ENCODE measurements around the gene ARL15.

The ARL15 gene

GRCh38 chr5:53913941-53914340 is 396.4 kb downstream of the ARL15 start:
- Histone ChIP-seq H3K4me2 (ENCODE audit: insufficient read depth, low read length, poor library complexity, severe bottlenecking) (no peak overlapping the region), H3K4me3 (ENCODE audit: low read length in 2 of 2) (no peak overlapping the region), H2BK12ac (ENCODE audit: low read length) (no peak overlapping the region), H3K79me1 (ENCODE audit: low read depth, low read length) (no peaks in the 10 kb centered on the region), H4K8ac (ENCODE audit: low read depth, low read length) (no peak overlapping the region), H3K27ac (replicated peaks; ENCODE audit: low read length) (no peak overlapping the region), H3K14ac (ENCODE audit: low read length) (no peak overlapping the region), H3K4me1 (ENCODE audit: control insufficient read depth in 2 of 2, insufficient read depth in 1 of 2, low read depth in 1 of 2, low read length in 2 of 2) (no peaks in the 10 kb centered on the region), H4K91ac (ENCODE audit: low read depth, low read length, poor library complexity) (no peak overlapping the region), H2AK5ac (ENCODE audit: low read depth, low read length) (no peak overlapping the region), H3K9me3 (replicated peaks in 1 of 2; ENCODE audit: control insufficient read depth in 2 of 2, insufficient read depth in 1 of 2, low read depth in 1 of 2, low read length in 2 of 2) (no peaks in the 10 kb centered on the region), H3K4ac (ENCODE audit: low read length) (no peak overlapping the region), H2BK5ac (ENCODE audit: low read length) (no peak overlapping the region), H3K23ac (ENCODE audit: low read depth, low read length, poor library complexity) (no peak overlapping the region), H3K27me3 (ENCODE audit: control insufficient read depth in 3 of 3, insufficient read depth in 3 of 3, low read depth in 1 of 3, low read length in 3 of 3) (no peaks in the 10 kb centered on the region), H2AFZ (ENCODE audit: low read length) (no peak overlapping the region), H3K18ac (ENCODE audit: low read length) (no peak overlapping the region), H3K9ac (ENCODE audit: low read depth, low read length, poor library complexity) (no peak overlapping the region), H2BK120ac (ENCODE audit: low read depth, low read length) (no peak overlapping the region), H2BK15ac (ENCODE audit: low read length) (no peak overlapping the region), H3K36me3 (replicated peaks in 1 of 2; ENCODE audit: control insufficient read depth in 2 of 2, insufficient read depth in 2 of 2, low read length in 2 of 2) (no peaks in the 10 kb centered on the region)
- no peak for DNase-seq (ENCODE audit: low spot score)
- no CpG with 5 or more reads among the region's 1 CpG for WGBS, 2 donors (ENCODE audit: extremely low coverage in 2 of 2, insufficient read length in 2 of 2, insufficient replicate concordance in 1 of 2)

GRCh38 chr5:53908757-53909156 is 401.6 kb downstream of the ARL15 start:
- Histone ChIP-seq H2BK15ac (ENCODE audit: low read length) (no peak overlapping the region), H2BK5ac (ENCODE audit: low read length) (no peak overlapping the region), H3K4me1 (ENCODE audit: control insufficient read depth in 2 of 2, insufficient read depth in 1 of 2, low read depth in 1 of 2, low read length in 2 of 2) (no peaks in the 10 kb centered on the region), H3K27me3 (ENCODE audit: control insufficient read depth in 3 of 3, insufficient read depth in 3 of 3, low read depth in 1 of 3, low read length in 3 of 3) (no peaks in the 10 kb centered on the region), H2BK12ac (ENCODE audit: low read length) (no peak overlapping the region), H3K79me1 (ENCODE audit: low read depth, low read length) (no peaks in the 10 kb centered on the region), H3K27ac (replicated peaks; ENCODE audit: low read length) (no peak overlapping the region), H2BK120ac (ENCODE audit: low read depth, low read length) (no peak overlapping the region), H2AK5ac (ENCODE audit: low read depth, low read length) (no peak overlapping the region), H3K18ac (ENCODE audit: low read length) (no peak overlapping the region), H3K4me3 (ENCODE audit: low read length in 2 of 2) (no peak overlapping the region), H3K9me3 (replicated peaks in 1 of 2; ENCODE audit: control insufficient read depth in 2 of 2, insufficient read depth in 1 of 2, low read depth in 1 of 2, low read length in 2 of 2) (no peaks in the 10 kb centered on the region), H4K8ac (ENCODE audit: low read depth, low read length) (no peak overlapping the region), H3K23ac (ENCODE audit: low read depth, low read length, poor library complexity) (no peak overlapping the region), H2AFZ (ENCODE audit: low read length) (no peak overlapping the region), H3K36me3 (replicated peaks in 1 of 2; ENCODE audit: control insufficient read depth in 2 of 2, insufficient read depth in 2 of 2, low read length in 2 of 2) (no peaks in the 10 kb centered on the region), H4K91ac (ENCODE audit: low read depth, low read length, poor library complexity) (no peak overlapping the region), H3K4me2 (ENCODE audit: insufficient read depth, low read length, poor library complexity, severe bottlenecking) (no peak overlapping the region), H3K4ac (ENCODE audit: low read length) (no peak overlapping the region), H3K9ac (ENCODE audit: low read depth, low read length, poor library complexity) (no peak overlapping the region), H3K14ac (ENCODE audit: low read length) (no peak overlapping the region)
- no CpG with 5 or more reads among the region's 2 CpGs for WGBS, 2 donors (ENCODE audit: extremely low coverage in 2 of 2, insufficient read length in 2 of 2, insufficient replicate concordance in 1 of 2)
- no peak for DNase-seq (ENCODE audit: low spot score)

GRCh38 chr5:53907827-53908226 is 402.5 kb downstream of the ARL15 start:
- Histone ChIP-seq H3K27me3 (ENCODE audit: control insufficient read depth in 3 of 3, insufficient read depth in 3 of 3, low read depth in 1 of 3, low read length in 3 of 3) (no peaks in the 10 kb centered on the region), H2BK120ac (ENCODE audit: low read depth, low read length) (no peak overlapping the region), H3K18ac (ENCODE audit: low read length) (no peak overlapping the region), H2BK5ac (ENCODE audit: low read length) (no peak overlapping the region), H3K4me2 (ENCODE audit: insufficient read depth, low read length, poor library complexity, severe bottlenecking) (no peak overlapping the region), H4K8ac (ENCODE audit: low read depth, low read length) (no peak overlapping the region), H4K91ac (ENCODE audit: low read depth, low read length, poor library complexity) (no peak overlapping the region), H3K4me1 (ENCODE audit: control insufficient read depth in 2 of 2, insufficient read depth in 1 of 2, low read depth in 1 of 2, low read length in 2 of 2) (no peaks in the 10 kb centered on the region), H2BK12ac (ENCODE audit: low read length) (no peak overlapping the region), H3K14ac (ENCODE audit: low read length) (no peak overlapping the region), H3K79me1 (ENCODE audit: low read depth, low read length) (no peaks in the 10 kb centered on the region), H2AK5ac (ENCODE audit: low read depth, low read length) (no peak overlapping the region), H3K4me3 (ENCODE audit: low read length in 2 of 2) (no peak overlapping the region), H2BK15ac (ENCODE audit: low read length) (no peak overlapping the region), H2AFZ (ENCODE audit: low read length) (no peak overlapping the region), H3K27ac (replicated peaks; ENCODE audit: low read length) (no peak overlapping the region), H3K23ac (ENCODE audit: low read depth, low read length, poor library complexity) (no peak overlapping the region), H3K4ac (ENCODE audit: low read length) (no peak overlapping the region), H3K9me3 (replicated peaks in 1 of 2; ENCODE audit: control insufficient read depth in 2 of 2, insufficient read depth in 1 of 2, low read depth in 1 of 2, low read length in 2 of 2) (no peaks in the 10 kb centered on the region), H3K9ac (ENCODE audit: low read depth, low read length, poor library complexity) (no peak overlapping the region), H3K36me3 (replicated peaks in 1 of 2; ENCODE audit: control insufficient read depth in 2 of 2, insufficient read depth in 2 of 2, low read length in 2 of 2) (no peaks in the 10 kb centered on the region)
- no CpG with 5 or more reads among the region's 3 CpGs for WGBS, 2 donors (ENCODE audit: extremely low coverage in 2 of 2, insufficient read length in 2 of 2, insufficient replicate concordance in 1 of 2)
- DNase-seq (ENCODE audit: low spot score) = no peak

- Histone ChIP-seq H2AK5ac (ENCODE audit: low read depth, low read length) (no peak overlapping the region), H4K91ac (ENCODE audit: low read depth, low read length, poor library complexity) (no peak overlapping the region), H3K79me1 (ENCODE audit: low read depth, low read length) (no peaks in the 10 kb centered on the region), H3K4me1 (ENCODE audit: control insufficient read depth in 2 of 2, insufficient read depth in 1 of 2, low read depth in 1 of 2, low read length in 2 of 2) (no peaks in the 10 kb centered on the region), H3K27ac (replicated peaks; ENCODE audit: low read length) (no peak overlapping the region), H4K8ac (ENCODE audit: low read depth, low read length) (no peak overlapping the region), H2BK15ac (ENCODE audit: low read length) (no peak overlapping the region), H3K9me3 (replicated peaks in 1 of 2; ENCODE audit: control insufficient read depth in 2 of 2, insufficient read depth in 1 of 2, low read depth in 1 of 2, low read length in 2 of 2) (no peaks in the 10 kb centered on the region), H2BK12ac (ENCODE audit: low read length) (no peak overlapping the region), H3K23ac (ENCODE audit: low read depth, low read length, poor library complexity) (no peak overlapping the region), H3K4me3 (ENCODE audit: low read length in 2 of 2) (no peak overlapping the region), H3K36me3 (replicated peaks in 1 of 2; ENCODE audit: control insufficient read depth in 2 of 2, insufficient read depth in 2 of 2, low read length in 2 of 2) (no peaks in the 10 kb centered on the region), H3K4me2 (ENCODE audit: insufficient read depth, low read length, poor library complexity, severe bottlenecking) (no peak overlapping the region), H3K4ac (ENCODE audit: low read length) (no peak overlapping the region), H3K18ac (ENCODE audit: low read length) (no peak overlapping the region), H2AFZ (ENCODE audit: low read length) (no peak overlapping the region), H3K9ac (ENCODE audit: low read depth, low read length, poor library complexity) (no peak overlapping the region), H3K14ac (ENCODE audit: low read length) (no peak overlapping the region), H2BK5ac (ENCODE audit: low read length) (no peak overlapping the region), H3K27me3 (ENCODE audit: control insufficient read depth in 3 of 3, insufficient read depth in 3 of 3, low read depth in 1 of 3, low read length in 3 of 3) (no peaks in the 10 kb centered on the region), H2BK120ac (ENCODE audit: low read depth, low read length) (no peak overlapping the region)
- no peak for DNase-seq (ENCODE audit: low spot score)
- no CpG with 5 or more reads among the region's 1 CpG for WGBS, 2 donors (ENCODE audit: extremely low coverage in 2 of 2, insufficient read length in 2 of 2, insufficient replicate concordance in 1 of 2)
Measured at GRCh38 chr5:53906736-53907135, 403.6 kb downstream of the ARL15 start.

All from neuronal stem cell (in vitro differentiated cells).